AML-193 (cell line): ENCODE results near the gene HELZ2.
"Not testable (repeated sequence)": the region's sequence is repeated elsewhere in the genome, so short reads cannot be mapped to it uniquely, and the experiment has no call there.

Experiments
- DNase-seq, 2 experiments: peaks; one replicate each; lab custom pipeline; 2025; lab: John Stamatoyannopoulos, UW

Gene HELZ2

GRCh38 chr20:63574156-63574828 is at the start of gene HELZ2:
Gene HELZ2 (minus strand): TSS chr20:63574239. CDS start chr20:63572385, 1,854 bp downstream.
- DNase-seq = peak in 1 of 2 experiments; percentile 5

GRCh38 chr20:63622732-63623131 is 48.7 kb upstream of the HELZ2 start:
- DNase-seq = no peak

- DNase-seq = no peak
These were observed 48.1 kb upstream of the HELZ2 start for GRCh38 chr20:63622096-63622495.

GRCh38 chr20:63620991-63621390 is 47.0 kb upstream of the HELZ2 start:
- no peak for DNase-seq

- DNase-seq = no peak
These were observed 45.5 kb upstream of the HELZ2 start for GRCh38 chr20:63619505-63619904.

GRCh38 chr20:63619086-63619485 is 45.0 kb upstream of the HELZ2 start:
- DNase-seq = no peak

- DNase-seq = no peak
These were observed 44.4 kb upstream of the HELZ2 start for GRCh38 chr20:63618291-63618980.

- no peak for DNase-seq
These were observed 43.8 kb upstream of the HELZ2 start for GRCh38 chr20:63617876-63618265.

- DNase-seq = no peak
These were observed 43.2 kb upstream of the HELZ2 start for GRCh38 chr20:63617092-63617875.

- DNase-seq = not testable (repeated sequence)
These were observed 40.0 kb upstream of the HELZ2 start for GRCh38 chr20:63613863-63614594.

GRCh38 chr20:63612276-63612931 is 38.4 kb upstream of the HELZ2 start:
- no peak for DNase-seq

GRCh38 chr20:63611646-63612045 is 37.6 kb upstream of the HELZ2 start:
- no peak for DNase-seq

- DNase-seq = no peak
These were observed 36.8 kb upstream of the HELZ2 start for GRCh38 chr20:63610581-63611435.

- DNase-seq = no peak
These were observed 32.6 kb upstream of the HELZ2 start for GRCh38 chr20:63606686-63607085.

GRCh38 chr20:63602321-63602720 is 28.3 kb upstream of the HELZ2 start:
- no peak for DNase-seq

- DNase-seq = not testable (repeated sequence)
These were observed 27.6 kb upstream of the HELZ2 start for GRCh38 chr20:63601679-63602078.

- DNase-seq = no peak
These were observed 25.5 kb upstream of the HELZ2 start for GRCh38 chr20:63599396-63600050.

GRCh38 chr20:63598479-63599395 is 24.7 kb upstream of the HELZ2 start:
- DNase-seq = no peak
